ENCODE measurements around the gene RTN4RL1. TPM values are rescaled to one million over a fixed set of nuclear protein-coding genes. Genes with fewer than 3 reads are reported as not detected.
A peak's percentile ranks its signal among the peaks of the same experiment; 100 is the strongest.

RTN4RL1 gene
- total RNA-seq, 2 donors from 2014 or later: 5.4 to 8.0 TPM

GRCh38 chr17:2049333-2050299 is 24.5 kb upstream of the RTN4RL1 start:
- ATAC-seq (ENCODE audit: insufficient number of reproducible peaks, low FRiP score, low read depth) (peak; percentile 68), DNase-seq (ENCODE audit: low spot score) (no peak)
- peaks cover 27 to 42% of the 10 kb centered on the region in 2 donors for H3K4me1 ChIP-seq (ENCODE audit: control insufficient read depth in 1 of 2, low read depth in 2 of 2)
- H3K9me3 ChIP-seq: no peaks in the 10 kb centered on the region
- H3K27ac ChIP-seq: peak overlapping the region in 1 of 2 donors; percentile 22
- H3K4me3 ChIP-seq: peak overlapping the region; percentile 93
- no peak for TF ChIP-seq CTCF (IDR thresholded peaks at IDR 0.05)
- no peaks in the 10 kb centered on the region for H3K27me3 ChIP-seq (replicated peaks; ENCODE audit: insufficient read depth)
- H3K36me3 ChIP-seq: no peaks in the 10 kb centered on the region

- ATAC-seq (ENCODE audit: insufficient number of reproducible peaks, low FRiP score, low read depth): no peak
- peak overlapping the region; percentile 93 for H3K4me3 ChIP-seq
- no peak for TF ChIP-seq CTCF (IDR thresholded peaks at IDR 0.05)
These were observed 23.7 kb upstream of the RTN4RL1 start for GRCh38 chr17:2048805-2049204.

DNA sequence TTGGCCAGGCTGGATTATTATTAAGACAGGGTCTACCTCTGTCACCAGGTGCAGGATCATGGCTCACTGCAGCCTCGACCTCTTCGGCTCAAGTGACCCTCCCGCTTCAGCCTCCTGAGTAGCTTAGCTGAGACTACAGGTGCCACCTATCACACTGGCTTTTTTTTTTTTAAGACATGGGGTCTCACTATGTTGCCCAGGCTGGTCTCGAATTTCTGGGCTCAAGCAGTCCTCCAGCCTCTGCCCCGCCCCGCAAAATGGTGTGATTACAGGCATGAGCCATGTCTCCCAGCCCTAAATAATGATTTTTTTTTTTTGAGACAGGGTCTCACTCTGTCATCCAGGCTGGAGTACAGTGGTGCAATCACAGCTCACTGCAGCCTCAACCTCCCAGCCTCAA is 22.5 kb upstream of the RTN4RL1 start:
- no peaks in the 10 kb centered on the region for H3K36me3 ChIP-seq
- DNase-seq (ENCODE audit: low spot score) (no peak), ATAC-seq (ENCODE audit: insufficient number of reproducible peaks, low FRiP score, low read depth) (no peak)
- no peak for TF ChIP-seq CTCF (IDR thresholded peaks at IDR 0.05)
- H3K4me3 ChIP-seq: no peak overlapping the region
- H3K4me1 ChIP-seq (ENCODE audit: control insufficient read depth in 1 of 2, low read depth in 2 of 2): peaks cover 26 to 46% of the 10 kb centered on the region in 2 donors
- H3K27ac ChIP-seq: no peak overlapping the region
- no peaks in the 10 kb centered on the region for H3K9me3 ChIP-seq
- no peaks in the 10 kb centered on the region for H3K27me3 ChIP-seq (replicated peaks; ENCODE audit: insufficient read depth)

More at GRCh38 chr17:2048805-2049204, 23.7 kb upstream of the RTN4RL1 start:
- Histone ChIP-seq H3K27me3 (replicated peaks; ENCODE audit: insufficient read depth) (no peaks in the 10 kb centered on the region), H3K4me1 (ENCODE audit: control insufficient read depth in 1 of 2, low read depth in 2 of 2) (peaks cover 24 to 41% of the 10 kb centered on the region in 2 donors), H3K36me3 (no peaks in the 10 kb centered on the region), H3K9me3 (no peaks in the 10 kb centered on the region), H3K27ac (no peak overlapping the region)
- no peak for DNase-seq (ENCODE audit: low spot score)

DNA sequence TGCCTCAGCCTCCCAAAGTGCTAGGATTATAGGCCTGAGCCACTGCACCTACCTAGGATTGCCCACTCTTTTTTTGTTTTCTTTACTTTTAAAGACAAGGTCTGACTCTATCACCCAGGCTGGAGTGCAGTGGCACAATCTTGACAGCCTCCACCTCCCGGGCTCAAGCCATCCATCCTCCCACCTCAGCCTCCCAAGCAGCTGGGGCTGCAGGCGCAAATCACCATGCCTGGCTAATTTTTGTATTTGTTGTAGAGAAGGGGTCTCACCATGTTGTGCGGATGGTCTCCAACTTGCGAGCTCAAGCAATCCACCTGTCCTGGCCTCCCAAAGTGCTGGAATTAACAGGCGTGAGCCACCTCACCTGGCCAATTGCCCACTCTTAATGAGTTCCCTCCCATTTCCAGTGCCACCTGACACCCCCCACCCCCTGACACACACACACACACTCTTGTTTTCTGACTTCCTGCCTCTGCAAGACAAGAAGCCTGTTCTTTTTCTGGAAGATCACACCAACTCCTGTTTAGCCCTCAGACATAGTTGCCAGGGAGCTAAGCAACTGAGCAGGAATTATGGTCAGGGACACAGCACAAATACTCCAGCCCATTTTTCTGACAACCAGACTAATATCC is 19.2 kb upstream of the RTN4RL1 start:
- Histone ChIP-seq H3K27me3 (replicated peaks; ENCODE audit: insufficient read depth) (no peaks in the 10 kb centered on the region), H3K4me1 (ENCODE audit: control insufficient read depth in 1 of 2, low read depth in 2 of 2) (peaks cover 17 to 38% of the 10 kb centered on the region in 2 donors), H3K36me3 (no peaks in the 10 kb centered on the region), H3K9me3 (no peaks in the 10 kb centered on the region), H3K27ac (no peak overlapping the region), H3K4me3 (no peak overlapping the region)
- no peak for TF ChIP-seq CTCF (IDR thresholded peaks at IDR 0.05)
- ATAC-seq (ENCODE audit: insufficient number of reproducible peaks, low FRiP score, low read depth) (no peak), DNase-seq (ENCODE audit: low spot score) (no peak)

DNA sequence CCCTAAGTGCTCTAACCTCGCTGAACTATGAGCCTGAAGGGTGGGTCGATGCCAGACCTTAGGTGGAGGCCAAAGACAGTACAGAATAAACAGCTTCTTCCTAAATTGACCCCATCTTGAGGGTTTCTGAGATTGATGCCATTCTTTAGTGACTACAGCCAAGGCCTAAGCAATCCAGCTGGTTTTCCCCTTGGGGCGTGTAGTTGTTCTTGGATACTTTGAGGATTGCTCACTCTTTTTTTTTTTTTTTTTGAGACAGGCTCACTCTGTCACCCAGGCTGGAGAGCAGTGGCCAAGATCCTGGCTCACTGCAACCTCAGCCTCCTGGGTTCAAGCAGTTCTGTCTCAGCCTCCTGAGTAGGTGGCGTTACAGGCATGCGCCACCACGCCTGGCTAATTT is 18.7 kb upstream of the RTN4RL1 start:
- H3K36me3 ChIP-seq: no peaks in the 10 kb centered on the region
- no peak for TF ChIP-seq CTCF (IDR thresholded peaks at IDR 0.05)
- no peak overlapping the region for H3K27ac ChIP-seq
- ATAC-seq (ENCODE audit: insufficient number of reproducible peaks, low FRiP score, low read depth) (peak; percentile 9), DNase-seq (ENCODE audit: low spot score) (no peak)
- peaks cover 12 to 32% of the 10 kb centered on the region in 2 donors for H3K4me1 ChIP-seq (ENCODE audit: control insufficient read depth in 1 of 2, low read depth in 2 of 2)
- no peaks in the 10 kb centered on the region for H3K9me3 ChIP-seq
- H3K4me3 ChIP-seq: no peak overlapping the region
- no peaks in the 10 kb centered on the region for H3K27me3 ChIP-seq (replicated peaks; ENCODE audit: insufficient read depth)
